ENCODE results near the gene KCNIP1. TPM values are rescaled to one million over a fixed set of nuclear protein-coding genes. Genes with fewer than 3 reads are reported as not detected.

The KCNIP1 gene
- total RNA-seq, 1 experiment from 2014 or later: not detected

DNA sequence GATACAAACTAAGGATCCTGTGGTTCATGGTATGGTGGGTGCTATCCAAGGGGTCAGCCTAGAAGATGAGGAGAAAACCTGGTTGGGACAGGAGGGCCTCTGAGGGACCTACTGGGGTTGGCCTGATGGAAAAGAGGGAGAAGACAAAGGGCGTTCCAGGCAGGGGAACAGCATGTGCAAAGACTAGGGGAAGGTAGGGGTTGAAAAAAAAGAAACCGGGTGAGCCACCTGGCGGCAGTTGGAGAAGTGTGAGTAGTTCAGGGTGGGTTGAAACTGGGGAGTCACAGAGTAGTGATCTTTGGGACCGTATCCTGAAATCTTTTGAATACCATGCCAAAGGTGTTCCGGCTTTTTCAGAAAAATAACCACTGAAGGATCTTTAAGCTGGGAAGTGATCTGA is 271.0 kb downstream of the KCNIP1 start:
- ChIA-PET CTCF (no interaction called here), POLR2A (no interaction called here)
- ATAC-seq: no peak; the same call in 1 of the 2 replicates
- in situ Hi-C loops (cut with HindIII; ENCODE audit: low pct_unique_long_range_greater_than_20kb, low sequenced_read_pairs) (no loop called here), intact Hi-C loops (cut with micrococcal nuclease; ENCODE audit: unreplicated experiment) (no loop called here)
- peaks cover under 1% of the 10 kb centered on the region; the same call in 1 of the 2 replicates for H3K27me3 ChIP-seq (ENCODE audit: control insufficient read depth, insufficient read depth, low read length)
- no peak for DNase-seq (ENCODE audit: low read depth, low spot score)
- H3K4me1 ChIP-seq (ENCODE audit: control insufficient read depth, insufficient read depth, low read length): no peaks in the 10 kb centered on the region
- H3K27ac ChIP-seq (ENCODE audit: low read length): no peak overlapping the region
- H3K36me3 ChIP-seq (ENCODE audit: control insufficient read depth, insufficient read depth, low read length): no peaks in the 10 kb centered on the region
- BruUV-seq (replicated peaks): no TSS peak
- H3K4me3 ChIP-seq (ENCODE audit: low read depth in 2 of 2, low read length in 2 of 2): no peak overlapping the region
- no peak for TF ChIP-seq POLR2AphosphoS5 (IDR thresholded peaks at IDR 0.05; ENCODE audit: low read depth, low read length)
- no peak for TF ChIP-seq TCF7L2 (IDR thresholded peaks at IDR 0.05; ENCODE audit: low read depth, low read length)
- TF ChIP-seq, protein P1, sequence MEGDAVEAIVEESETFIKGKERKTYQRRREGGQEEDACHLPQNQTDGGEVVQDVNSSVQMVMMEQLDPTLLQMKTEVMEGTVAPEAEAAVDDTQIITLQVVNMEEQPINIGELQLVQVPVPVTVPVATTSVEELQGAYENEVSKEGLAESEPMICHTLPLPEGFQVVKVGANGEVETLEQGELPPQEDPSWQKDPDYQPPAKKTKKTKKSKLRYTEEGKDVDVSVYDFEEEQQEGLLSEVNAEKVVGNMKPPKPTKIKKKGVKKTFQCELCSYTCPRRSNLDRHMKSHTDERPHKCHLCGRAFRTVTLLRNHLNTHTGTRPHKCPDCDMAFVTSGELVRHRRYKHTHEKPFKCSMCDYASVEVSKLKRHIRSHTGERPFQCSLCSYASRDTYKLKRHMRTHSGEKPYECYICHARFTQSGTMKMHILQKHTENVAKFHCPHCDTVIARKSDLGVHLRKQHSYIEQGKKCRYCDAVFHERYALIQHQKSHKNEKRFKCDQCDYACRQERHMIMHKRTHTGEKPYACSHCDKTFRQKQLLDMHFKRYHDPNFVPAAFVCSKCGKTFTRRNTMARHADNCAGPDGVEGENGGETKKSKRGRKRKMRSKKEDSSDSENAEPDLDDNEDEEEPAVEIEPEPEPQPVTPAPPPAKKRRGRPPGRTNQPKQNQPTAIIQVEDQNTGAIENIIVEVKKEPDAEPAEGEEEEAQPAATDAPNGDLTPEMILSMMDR (IDR thresholded peaks at IDR 0.05): peak; percentile 30; the same call in 1 of the 2 replicates
- TF ChIP-seq, protein P2, sequence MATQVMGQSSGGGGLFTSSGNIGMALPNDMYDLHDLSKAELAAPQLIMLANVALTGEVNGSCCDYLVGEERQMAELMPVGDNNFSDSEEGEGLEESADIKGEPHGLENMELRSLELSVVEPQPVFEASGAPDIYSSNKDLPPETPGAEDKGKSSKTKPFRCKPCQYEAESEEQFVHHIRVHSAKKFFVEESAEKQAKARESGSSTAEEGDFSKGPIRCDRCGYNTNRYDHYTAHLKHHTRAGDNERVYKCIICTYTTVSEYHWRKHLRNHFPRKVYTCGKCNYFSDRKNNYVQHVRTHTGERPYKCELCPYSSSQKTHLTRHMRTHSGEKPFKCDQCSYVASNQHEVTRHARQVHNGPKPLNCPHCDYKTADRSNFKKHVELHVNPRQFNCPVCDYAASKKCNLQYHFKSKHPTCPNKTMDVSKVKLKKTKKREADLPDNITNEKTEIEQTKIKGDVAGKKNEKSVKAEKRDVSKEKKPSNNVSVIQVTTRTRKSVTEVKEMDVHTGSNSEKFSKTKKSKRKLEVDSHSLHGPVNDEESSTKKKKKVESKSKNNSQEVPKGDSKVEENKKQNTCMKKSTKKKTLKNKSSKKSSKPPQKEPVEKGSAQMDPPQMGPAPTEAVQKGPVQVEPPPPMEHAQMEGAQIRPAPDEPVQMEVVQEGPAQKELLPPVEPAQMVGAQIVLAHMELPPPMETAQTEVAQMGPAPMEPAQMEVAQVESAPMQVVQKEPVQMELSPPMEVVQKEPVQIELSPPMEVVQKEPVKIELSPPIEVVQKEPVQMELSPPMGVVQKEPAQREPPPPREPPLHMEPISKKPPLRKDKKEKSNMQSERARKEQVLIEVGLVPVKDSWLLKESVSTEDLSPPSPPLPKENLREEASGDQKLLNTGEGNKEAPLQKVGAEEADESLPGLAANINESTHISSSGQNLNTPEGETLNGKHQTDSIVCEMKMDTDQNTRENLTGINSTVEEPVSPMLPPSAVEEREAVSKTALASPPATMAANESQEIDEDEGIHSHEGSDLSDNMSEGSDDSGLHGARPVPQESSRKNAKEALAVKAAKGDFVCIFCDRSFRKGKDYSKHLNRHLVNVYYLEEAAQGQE (IDR thresholded peaks at IDR 0.05; ENCODE audit: insufficient read depth in 1 of 2, low read depth in 2 of 2, low read length in 1 of 2): no peak
- H3K9me3 ChIP-seq (ENCODE audit: control insufficient read depth, insufficient read depth, low read depth, low read length): no peaks in the 10 kb centered on the region

DNA sequence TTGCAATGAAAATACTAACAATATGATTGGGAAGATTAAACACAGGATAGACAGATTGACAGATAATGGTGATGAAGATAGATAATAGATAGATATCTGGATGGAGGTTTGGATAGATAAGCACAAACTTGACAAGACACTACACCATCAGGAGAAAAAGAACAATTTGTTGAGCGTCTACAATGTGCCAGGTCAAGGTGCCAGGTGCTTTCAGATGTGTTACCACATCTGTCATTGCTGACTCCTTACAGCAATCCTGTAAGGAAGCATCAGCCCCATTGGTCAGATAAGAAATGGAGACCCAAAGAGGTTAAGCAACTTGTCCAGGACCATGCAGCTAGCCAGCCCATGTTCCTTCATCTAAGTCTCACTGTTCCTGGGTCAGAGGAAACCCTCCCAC is 278.1 kb downstream of the KCNIP1 start:
- in situ Hi-C loops (cut with HindIII; ENCODE audit: low pct_unique_long_range_greater_than_20kb, low sequenced_read_pairs): no loop called here
- no peaks in the 10 kb centered on the region for H3K4me1 ChIP-seq (ENCODE audit: control insufficient read depth, insufficient read depth, low read length)
- TF ChIP-seq SIN3A (IDR thresholded peaks at IDR 0.05; ENCODE audit: borderline replicate concordance, insufficient read depth, low read depth, low read length) (no peak), POLR2AphosphoS5 (IDR thresholded peaks at IDR 0.05; ENCODE audit: low read depth, low read length) (no peak), TCF7L2 (IDR thresholded peaks at IDR 0.05; ENCODE audit: low read depth, low read length) (no peak)
- TF ChIP-seq, protein P1 (IDR thresholded peaks at IDR 0.05): no peak
- TF ChIP-seq, protein P2 (IDR thresholded peaks at IDR 0.05; ENCODE audit: insufficient read depth in 1 of 2, low read depth in 2 of 2, low read length in 1 of 2): no peak
- ATAC-seq: no peak
- H3K36me3 ChIP-seq (ENCODE audit: control insufficient read depth, insufficient read depth, low read length): no peaks in the 10 kb centered on the region
- no peak overlapping the region for H3K27ac ChIP-seq (ENCODE audit: low read length)
- DNase-seq (ENCODE audit: low read depth, low spot score): no peak
- H3K4me3 ChIP-seq (ENCODE audit: low read depth in 2 of 2, low read length in 2 of 2): no peak overlapping the region
- ChIA-PET CTCF (no interaction called here), POLR2A (no interaction called here)
- no peaks in the 10 kb centered on the region for H3K27me3 ChIP-seq (ENCODE audit: control insufficient read depth, insufficient read depth, low read length)
- BruUV-seq (replicated peaks): no TSS peak
- intact Hi-C loops (cut with micrococcal nuclease; ENCODE audit: unreplicated experiment): no loop called here
- no peaks in the 10 kb centered on the region for H3K9me3 ChIP-seq (ENCODE audit: control insufficient read depth, insufficient read depth, low read depth, low read length)

Measured in Panc1 (cell line).